GM21528 (cell line): ENCODE results near the gene ADGRG6.
"Not testable (repeated sequence)": the region's sequence is repeated elsewhere in the genome, so short reads cannot be mapped to it uniquely, and the experiment has no call there.

ENCODE experiments used
- ATAC-seq: cut with Tn5 transposase; IDR thresholded peaks from one replicate; pipeline ENCODE4 v1.9.1; 2021; ENCODE audit warnings: mild to moderate bottlenecking, moderate library complexity; ENCODE audit not compliant: unreplicated experiment, low FRiP score

Gene ADGRG6

GRCh38 chr6:142433419-142433818 lies 131.6 kb downstream of the ADGRG6 start:
- ATAC-seq, result no peak

GRCh38 chr6:142438898-142439297 lies 137.1 kb downstream of the ADGRG6 start:
- ATAC-seq, result no peak

GRCh38 chr6:142440600-142441293 lies 138.9 kb downstream of the ADGRG6 start:
- no peak for ATAC-seq

- no peak for ATAC-seq
These were observed 139.9 kb downstream of the ADGRG6 start for GRCh38 chr6:142441716-142442115.

GRCh38 chr6:142443102-142443501 lies 141.3 kb downstream of the ADGRG6 start:
- no peak for ATAC-seq

GRCh38 chr6:142443532-142443931 lies 141.7 kb downstream of the ADGRG6 start:
- ATAC-seq, result no peak

GRCh38 chr6:142444376-142444775 lies 142.6 kb downstream of the ADGRG6 start:
- no peak for ATAC-seq

GRCh38 chr6:142444881-142445301 lies 143.1 kb downstream of the ADGRG6 start:
- ATAC-seq, result no peak

- ATAC-seq, result no peak
These were observed 144.4 kb downstream of the ADGRG6 start for GRCh38 chr6:142446168-142446567.

- ATAC-seq, result no peak
These were observed 144.8 kb downstream of the ADGRG6 start for GRCh38 chr6:142446576-142446975.

- ATAC-seq, result no peak
These were observed 146.4 kb downstream of the ADGRG6 start for GRCh38 chr6:142448091-142448729.

GRCh38 chr6:142450856-142451255 lies 149.0 kb downstream of the ADGRG6 start:
- not testable (repeated sequence) for ATAC-seq

- no peak for ATAC-seq
These were observed 151.2 kb downstream of the ADGRG6 start for GRCh38 chr6:142452993-142453392.

- ATAC-seq, result not testable (repeated sequence)
These were observed 152.4 kb downstream of the ADGRG6 start for GRCh38 chr6:142454196-142454595.

GRCh38 chr6:142454848-142455247 lies 153.0 kb downstream of the ADGRG6 start:
- ATAC-seq, result not testable (repeated sequence)

GRCh38 chr6:142455957-142456589 lies 154.3 kb downstream of the ADGRG6 start:
- no peak for ATAC-seq

GRCh38 chr6:142457638-142458406 lies 156.0 kb downstream of the ADGRG6 start:
- ATAC-seq, result no peak

- ATAC-seq, result no peak
These were observed 157.0 kb downstream of the ADGRG6 start for GRCh38 chr6:142458836-142459235.

GRCh38 chr6:142459271-142459670 lies 157.5 kb downstream of the ADGRG6 start:
- ATAC-seq, result no peak

GRCh38 chr6:142462260-142462659 lies 160.5 kb downstream of the ADGRG6 start:
- no peak for ATAC-seq

- no peak for ATAC-seq
These were observed 162.2 kb downstream of the ADGRG6 start for GRCh38 chr6:142463988-142464387.
